Stimulated activated CD8-positive, alpha-beta memory T cell treated with anti-CD3 and anti-CD28 coated beads, Interleukin-7, amount 100 ng/mL, for 48 hours (primary cell): ENCODE results near the gene FAM9C.

Source experiments
- DNase-seq, 2 donors: peaks; one replicate each; pipeline ENCODE4 v3.0.0-alpha.2; 2020; ENCODE audit warnings: low read depth in 1 of 2; ENCODE audit errors: extremely low read depth in 1 of 2

The FAM9C gene

DNA sequence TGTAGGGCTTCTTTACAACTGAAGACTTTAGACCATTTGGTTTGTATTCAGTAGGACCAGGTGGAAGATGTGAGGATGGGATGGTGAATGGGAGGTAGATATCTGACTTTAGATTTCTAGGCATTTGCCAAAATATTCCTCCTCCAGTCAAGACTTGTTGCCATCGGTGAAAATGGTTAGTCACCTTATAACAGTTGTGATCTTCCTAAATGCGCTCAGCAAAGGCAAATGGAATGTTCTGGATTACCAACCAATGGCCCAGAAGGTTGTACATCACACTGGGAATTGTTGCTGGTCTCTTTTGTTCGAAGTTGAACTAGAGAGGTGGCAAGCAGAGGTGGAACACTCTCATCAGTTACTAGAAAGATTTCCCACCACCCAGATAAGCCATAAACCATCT is 35.6 kb downstream of the FAM9C start:
- no peak for DNase-seq

DNA sequence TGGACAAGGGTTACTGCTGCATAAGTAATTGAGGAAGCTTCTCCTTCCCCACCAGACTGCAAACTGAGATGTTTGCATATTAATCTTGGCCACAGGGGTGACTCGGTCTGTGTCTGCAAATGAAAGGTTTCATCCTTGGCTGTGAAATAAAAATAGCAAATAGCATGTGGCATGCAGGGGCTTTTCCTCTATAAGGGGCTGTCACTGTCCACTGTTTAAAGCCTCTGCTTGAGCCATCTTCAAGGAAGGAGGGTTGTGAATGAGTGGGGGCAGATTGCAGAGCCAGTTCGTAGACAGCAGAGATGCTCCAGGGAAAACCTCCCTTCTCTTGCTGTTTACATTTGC is 36.3 kb downstream of the FAM9C start:
- no peak for DNase-seq

DNA sequence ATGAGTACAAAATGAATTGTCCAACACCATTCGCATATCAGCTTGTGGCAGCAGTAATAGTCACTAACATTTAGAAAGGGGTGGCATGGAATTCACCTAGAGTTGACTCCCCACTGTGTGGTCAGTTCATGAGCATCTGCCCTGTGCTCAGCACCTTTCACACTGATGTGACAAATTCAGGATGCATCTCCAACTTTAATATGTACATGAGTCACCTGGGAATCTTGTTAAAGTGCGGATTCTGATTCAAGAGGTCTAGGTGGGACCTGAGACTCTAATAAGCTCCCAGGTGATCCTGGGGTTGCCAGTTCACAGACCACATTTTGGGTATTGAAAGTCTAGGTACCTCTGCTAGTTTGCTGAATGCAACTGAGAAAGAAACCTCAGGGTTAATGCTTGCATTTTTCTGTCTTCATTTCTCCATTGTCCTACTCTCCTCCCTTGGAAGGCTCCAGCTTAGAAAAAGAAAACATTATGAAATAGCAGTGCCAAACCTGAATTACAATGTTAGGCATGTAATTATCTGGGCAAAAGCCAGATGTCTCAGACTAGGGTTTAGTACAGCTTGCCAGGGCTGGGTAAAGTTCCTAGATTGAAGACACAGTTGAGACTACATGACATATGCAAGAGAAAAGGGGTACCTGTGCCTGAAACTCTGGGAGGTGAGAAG is 36.8 kb downstream of the FAM9C start:
- DNase-seq: no peak

DNA sequence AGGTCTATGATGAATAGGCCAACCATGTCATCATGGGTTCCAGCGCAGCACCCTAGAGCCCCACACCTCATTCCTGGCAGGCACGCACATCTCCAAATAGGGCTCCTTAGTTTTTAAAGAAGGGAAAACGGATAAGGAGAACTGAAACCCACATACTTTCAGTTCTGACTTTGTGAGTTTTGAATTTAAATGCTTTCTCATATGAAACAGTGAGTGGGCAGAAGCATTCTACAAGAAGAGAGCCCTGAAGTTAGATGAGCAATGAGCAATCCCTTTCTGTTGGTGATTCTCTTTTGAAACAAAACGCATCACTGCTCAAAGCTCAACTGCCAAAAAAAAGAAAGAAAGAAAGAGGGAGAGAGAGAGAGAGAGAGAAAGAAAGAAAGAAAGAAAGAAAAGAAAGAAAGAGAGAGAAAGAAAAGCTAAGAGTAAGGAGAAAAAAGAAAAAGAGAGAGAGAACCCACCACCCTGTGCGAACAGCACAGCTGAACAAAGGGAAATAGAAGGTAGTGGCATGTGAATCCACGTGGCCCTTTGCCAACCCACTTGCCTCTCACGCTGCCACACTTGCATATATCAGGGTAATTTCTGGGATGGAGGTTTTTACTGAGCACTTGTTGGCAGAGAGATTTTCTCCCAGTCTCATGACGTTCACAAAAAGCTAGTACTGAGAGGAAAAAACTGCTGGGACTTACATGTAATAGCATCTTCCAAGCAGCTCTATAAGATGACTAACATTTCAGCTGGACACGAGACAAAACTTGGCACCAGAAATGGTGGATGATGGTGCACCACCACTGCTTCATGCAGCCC is 38.6 kb downstream of the FAM9C start:
- DNase-seq: no peak

DNA sequence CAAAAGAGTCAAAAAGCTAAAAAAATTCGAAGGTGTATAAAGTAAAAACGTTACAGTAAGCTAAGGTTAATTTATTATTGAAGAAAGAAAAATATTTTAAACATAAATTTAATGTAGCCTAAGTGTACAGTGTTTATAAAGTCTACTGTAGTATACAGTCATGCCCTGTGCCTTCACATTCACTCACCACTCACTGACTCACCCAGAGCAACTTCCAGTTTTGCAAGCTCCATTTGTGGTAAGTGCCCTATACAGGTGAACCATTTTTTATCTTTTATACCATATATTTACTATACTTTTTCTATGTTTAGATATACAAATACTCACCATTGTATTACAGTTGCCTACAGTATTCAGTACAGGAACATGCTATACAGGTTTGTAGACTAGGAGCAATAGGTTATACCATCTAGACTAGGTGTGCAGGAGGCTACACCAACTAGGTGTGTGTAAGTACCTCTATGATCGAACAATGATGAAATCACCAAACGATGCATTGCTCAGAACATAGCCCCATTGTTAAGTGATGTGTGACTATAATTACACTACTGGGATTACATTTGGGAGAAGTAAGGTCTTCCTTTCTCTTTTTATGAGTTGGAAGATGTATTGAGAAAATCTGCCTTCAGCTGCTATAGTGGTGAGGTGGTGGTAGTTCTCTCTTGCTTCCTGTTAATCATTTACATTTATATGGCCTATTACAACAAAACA is 42.3 kb downstream of the FAM9C start:
- no peak for DNase-seq

DNA sequence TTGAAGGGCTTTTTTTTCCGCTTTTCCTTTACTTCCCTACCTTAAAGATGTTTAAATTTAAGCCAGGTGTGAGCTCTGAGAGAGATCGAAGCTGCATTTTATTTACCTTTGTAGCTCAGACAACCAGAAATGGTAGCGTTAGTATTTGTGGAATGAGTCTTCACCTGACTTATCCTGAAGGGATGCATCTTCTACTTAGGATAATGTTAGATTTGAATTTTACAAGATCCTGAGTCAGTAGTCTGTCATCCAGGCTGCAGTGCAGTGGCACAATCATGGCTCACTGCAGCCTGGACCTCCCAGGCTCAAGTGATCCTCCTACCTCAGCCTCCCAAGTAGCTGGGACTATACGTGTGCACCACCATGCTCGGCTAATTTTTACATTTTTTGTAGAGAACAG is 43.3 kb downstream of the FAM9C start:
- no peak for DNase-seq

DNA sequence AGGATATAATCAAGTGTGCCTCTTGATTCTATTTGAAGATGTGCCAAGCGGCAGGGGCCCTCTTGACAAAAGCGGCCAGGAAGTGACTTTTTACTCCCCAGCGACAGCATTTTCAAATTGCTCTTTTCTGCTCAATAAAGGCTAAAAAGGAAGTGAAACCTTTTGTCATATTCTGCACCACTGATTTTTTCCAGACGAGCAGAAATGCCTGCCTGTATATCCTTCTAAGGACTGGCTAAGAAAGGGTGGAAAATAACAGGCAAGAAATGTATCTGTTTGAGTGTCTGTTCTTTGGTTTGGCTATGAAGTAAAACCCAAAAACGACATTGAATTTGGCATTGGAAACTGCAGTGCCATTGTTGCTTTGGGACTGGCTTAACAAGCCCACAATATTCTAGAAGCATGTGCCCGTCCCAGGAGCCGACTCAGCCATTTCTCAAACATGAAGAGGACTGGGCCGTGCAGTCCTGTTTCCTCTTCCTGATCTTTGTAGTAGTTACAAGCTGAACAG is 44.1 kb downstream of the FAM9C start:
- DNase-seq: no peak

DNA sequence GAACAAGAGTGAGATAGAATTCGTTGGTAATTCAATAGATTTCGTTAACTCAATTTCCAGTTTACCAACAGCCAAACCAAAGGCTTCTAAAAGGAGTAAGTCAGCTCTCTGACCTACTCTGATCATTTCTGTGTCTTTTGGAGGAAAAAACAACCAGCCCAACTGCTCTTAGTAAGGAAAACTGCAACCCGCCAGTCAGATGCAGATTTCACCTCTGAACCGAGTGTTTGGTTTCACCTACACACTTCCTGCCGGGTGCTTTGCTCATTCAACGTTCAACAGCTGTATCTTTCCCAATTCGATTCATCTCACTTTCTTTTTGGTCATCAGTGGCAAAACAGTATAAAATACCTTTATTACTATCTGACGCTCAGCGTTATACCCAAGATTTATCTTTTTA is 45.0 kb downstream of the FAM9C start:
- no peak for DNase-seq

DNA sequence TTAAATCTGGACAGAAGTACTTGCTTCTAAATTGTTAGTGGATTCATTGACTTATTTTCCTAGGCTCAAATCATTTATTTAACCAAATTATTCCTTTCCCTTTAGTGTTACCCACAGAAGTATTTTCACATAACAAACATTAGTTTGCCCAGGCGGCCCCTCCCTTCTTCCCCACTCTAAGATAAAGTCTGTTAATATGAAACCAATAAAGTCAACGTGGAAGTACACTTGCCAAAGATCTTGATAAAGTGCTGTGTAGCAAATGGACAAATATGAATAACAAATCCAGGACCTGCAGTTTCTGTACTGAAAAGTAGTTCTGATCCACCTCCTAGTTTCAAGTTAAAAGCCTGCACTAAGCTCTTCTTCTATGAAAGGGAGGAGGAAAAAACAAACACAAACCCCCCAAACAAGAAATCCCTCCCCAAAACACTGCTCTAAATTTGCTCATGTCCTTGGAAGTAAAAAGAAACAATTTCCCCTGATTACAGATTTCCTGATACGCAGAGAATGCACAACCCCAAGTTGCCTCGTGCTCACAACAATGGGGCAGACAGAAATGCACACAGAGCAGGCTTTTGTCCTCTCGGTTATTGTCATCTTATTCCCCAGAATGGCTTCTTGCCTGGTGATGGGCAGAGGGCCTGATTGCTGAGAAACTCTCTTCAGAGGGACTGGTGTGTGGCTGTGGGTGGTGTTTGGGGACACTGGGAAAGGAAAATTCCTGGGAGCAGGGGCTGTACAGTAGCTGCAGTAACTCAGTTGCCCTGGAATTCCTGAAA is 46.3 kb downstream of the FAM9C start:
- no peak for DNase-seq

DNA sequence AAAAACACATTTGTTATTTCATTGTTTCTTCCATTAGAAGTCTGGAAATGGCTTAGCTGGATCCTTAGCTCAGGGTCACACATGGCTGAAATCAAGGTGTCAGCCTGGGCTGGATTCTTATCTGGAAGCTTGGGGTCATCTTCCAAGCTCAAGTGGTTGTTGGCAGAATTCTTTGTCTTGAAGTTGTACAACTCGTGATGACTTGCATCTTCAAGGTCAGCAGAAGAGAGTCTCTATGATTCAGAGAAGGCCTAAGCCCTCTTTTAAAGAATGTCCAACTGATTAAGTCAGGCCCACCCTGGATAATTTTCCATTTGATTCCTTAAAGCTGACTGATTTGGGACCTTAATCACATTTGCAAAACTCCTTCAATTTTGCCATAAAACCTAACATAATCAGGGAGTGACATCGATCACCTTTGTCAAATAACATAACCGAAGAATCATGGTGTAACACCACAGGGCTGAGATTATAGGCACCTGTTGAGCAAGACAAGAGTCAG is 47.4 kb downstream of the FAM9C start:
- no peak for DNase-seq

DNA sequence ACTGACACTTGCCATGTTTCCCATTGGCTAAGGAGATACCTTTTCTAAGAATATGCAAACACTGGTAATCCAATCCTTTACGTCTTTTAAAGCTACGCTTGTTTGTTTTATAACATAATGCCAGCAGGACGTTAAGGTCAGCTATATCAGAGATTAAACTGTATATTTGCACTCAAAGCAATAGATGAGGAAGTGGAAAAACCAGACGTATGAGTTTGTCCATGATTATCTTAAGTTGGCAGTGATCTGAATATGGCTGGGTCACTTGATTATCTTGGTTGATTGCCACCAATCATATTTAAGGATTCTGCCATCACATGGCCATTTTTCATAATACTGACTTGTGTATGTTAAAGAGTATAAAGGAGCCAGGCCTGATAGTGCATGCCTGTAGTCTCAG is 50.1 kb downstream of the FAM9C start:
- no peak for DNase-seq

DNA sequence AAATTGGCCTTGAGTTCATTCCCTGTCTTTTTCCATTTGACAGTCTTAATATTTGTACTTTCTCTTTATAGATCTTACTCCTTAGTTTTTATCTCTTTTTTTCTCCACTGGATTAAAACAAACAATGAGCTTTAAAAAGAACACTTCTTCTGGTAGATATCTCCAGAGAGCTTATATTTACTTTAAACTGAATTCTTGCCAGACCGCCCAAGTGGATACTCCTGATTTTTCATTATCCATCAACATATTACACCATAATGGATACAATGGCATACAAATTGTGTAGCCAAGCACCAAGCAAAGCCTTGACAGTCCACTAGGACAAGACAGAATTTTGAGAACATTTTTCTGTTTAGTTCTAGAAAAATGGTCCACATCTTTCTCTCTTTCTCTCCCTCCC is 50.6 kb downstream of the FAM9C start:
- no peak for DNase-seq

DNA sequence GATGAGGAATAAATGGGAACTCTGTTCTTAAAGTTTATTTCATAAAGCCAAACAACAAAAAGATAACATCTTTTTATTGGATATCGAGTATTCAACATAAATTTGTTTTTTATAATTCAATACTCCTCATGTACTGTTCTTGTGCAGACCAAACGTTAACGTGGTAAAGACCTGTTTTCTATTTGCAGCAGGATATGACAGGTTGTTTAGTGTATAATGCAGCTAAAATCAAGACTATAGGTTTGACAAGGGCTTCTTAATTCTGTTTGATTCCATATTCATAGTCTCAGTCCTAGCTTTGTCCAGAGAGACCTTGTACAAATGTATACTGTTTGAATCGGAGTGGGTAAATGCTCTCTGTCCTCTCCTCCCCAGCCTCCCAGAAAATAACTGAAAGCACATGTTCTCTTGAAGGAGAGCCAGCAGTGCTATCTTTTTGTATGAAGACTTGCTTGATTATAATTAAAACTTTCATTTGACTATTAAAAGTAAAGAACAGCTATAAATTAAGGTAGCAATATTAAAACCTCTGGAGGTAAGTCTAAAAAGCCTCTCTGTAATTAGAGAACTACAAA is 51.8 kb downstream of the FAM9C start:
- DNase-seq: no peak

DNA sequence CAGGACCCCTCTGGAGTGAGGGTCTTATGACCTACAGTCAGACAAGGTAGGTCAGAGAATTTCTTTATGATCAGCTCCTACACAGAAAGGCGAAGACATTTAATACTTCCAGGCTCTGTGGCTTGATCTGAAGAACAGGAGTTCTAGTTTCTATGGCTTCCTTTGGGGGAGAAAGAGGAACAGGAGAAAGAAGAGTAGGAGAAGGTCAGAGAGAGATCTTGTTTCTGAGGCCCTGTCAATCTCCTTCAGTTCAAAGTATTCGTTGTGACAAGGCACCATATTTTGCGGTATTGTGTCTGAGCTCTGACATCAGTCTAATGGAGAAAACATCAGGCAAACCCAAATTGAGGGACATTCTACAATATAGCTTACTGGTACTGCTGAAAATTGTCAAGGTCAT is 52.8 kb downstream of the FAM9C start:
- no peak for DNase-seq

DNA sequence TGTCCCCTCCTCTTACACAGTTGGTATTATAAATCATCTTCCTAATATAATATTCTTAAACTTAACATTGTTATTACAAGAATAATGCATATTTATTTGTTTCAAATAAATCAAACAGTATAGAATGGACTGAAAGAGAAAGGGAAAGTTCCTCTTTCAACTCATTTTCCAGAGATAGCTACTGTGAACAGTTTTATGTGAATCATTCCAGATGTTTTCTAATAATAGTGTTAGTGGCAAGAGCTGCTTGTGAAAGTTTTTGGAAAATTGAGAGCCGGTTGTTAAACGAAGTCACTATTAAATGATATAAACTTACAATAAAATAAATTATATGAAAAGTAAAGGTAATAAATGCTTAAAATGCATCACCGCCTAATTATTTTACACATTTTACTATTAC is 55.0 kb downstream of the FAM9C start:
- DNase-seq: no peak

DNA sequence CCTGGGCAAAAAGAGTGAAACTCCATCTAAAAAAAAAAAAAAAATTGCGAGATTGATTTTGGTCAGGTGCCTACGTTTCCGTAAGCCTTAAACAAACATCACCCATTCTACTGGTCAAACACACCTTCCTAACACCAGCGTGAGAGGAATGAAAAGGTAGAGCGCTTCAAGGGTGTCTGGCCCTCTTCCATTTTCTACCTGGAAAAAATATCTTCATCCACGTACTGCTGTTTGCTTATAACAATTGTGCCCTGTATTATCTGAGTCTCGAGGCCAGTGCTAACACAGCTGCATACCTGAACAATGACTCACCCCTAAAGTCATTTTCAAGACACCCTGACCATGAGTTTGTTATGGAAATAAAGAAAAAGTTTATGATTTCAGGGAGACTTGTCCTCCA is 55.6 kb downstream of the FAM9C start:
- no peak for DNase-seq

DNA sequence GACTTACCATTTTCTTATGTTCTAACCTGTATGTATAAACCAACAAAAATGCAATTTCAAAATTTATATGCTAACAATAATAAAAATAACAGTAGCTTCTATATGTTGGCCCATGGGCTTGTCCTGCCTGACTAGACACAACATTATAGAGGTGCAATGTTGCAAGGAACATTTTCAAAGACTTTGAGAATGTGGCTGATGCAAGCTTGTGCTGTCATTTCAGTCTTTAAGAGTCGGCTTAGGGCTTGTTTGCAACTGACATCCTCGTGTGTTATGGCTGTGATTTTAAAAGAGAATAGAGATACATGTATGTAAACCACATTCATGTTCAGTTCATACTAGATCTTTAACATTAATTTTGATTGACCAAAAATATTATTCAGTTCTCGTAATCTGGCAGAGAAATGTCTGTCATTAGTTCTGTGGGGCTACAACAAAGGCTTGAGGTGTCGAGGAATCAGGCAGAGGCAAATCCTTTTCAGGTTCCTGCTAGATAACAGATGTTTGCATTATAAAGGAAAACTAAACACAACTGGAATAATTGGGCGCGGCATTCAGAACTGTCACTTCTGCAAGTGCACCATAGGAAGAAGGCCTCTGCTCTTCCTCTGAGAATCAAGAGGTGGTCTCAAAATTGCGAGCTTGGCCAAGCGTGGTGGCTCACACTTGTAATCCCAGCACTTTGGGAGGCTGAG is 56.4 kb downstream of the FAM9C start:
- no peak for DNase-seq

DNA sequence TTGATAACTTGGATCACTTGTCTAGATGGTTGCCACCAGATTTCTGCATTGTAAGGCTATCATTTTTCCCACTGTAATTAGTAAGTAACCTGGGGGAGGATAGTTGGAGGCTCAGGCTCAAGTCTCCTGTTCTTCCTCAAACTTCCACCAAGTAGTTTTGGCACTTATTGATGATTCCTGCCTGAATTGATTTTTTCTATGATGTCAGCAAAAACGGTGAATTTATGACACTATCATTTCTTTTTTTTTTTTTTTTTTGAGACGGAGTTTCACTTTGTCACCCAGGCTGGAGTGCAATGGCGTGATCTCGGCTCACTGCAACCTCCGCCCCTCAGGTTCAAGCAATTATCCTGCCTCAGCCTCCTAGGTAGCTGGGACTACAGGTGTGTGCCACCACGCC is 57.1 kb downstream of the FAM9C start:
- no peak for DNase-seq

DNA sequence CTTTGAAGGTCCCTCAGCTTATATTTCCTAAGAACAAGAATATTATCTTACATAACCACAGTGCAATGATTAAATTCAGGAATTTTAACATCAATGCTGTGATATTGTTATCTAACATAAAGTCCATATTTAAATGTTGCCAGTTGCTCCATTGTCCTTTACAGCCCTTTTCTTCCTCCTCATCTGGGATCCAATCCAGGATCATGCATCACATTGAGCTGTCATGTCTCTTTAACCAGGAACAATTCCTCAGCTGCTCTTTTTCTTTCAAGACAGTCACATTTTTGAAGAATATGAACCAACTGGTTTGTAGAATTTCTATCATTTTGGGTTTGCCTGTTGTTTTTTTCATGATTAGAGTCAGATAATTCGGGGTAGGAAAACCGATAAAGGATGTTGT is 57.5 kb downstream of the FAM9C start:
- DNase-seq: no peak

DNA sequence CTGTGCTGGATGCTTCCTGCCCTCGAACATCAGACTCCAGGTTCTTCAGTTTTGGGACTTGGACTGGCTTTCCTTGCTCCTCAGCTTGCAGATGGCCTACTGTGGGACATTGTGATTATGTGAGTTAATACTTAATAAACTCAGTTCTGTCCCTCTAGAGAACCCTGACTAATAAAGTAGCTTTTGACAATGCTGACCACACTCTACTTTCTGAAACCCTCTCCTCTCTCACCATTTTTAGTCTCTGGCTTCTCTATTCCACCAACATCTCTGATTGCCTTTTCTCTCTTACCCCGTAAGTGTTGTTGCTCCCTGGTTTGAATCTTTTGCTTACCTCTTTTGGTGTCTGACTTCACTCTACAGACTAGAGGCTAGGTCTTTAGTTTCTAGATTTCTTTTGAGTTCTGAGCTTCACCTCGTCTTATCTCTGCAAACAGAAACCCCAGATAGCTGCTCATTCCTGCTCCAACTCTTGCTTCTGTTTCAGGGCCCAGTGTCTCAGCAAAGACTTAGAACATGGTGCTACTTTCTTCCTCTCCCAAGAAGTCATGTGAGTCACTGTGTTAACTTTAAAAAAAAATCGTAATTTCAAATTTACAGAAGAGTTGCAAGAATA is 58.1 kb downstream of the FAM9C start:
- no peak for DNase-seq
